H1 (cell line): ENCODE results near the gene CARD18. TPM values are rescaled to one million over a fixed set of nuclear protein-coding genes. Genes with fewer than 3 reads are reported as not detected.

Source experiments
- ASH2L ChIP-seq: fragments of 200-600, 300-600 bp; sonication (generic); IDR thresholded peaks from one replicate; pipeline ENCODE4 v1.7.1; 2017; ENCODE audit warnings: low read length
- CBX8 ChIP-seq: fragments of 300-800, 300-1000 bp; sonication (generic); IDR thresholded peaks from 2 replicates; pipeline ENCODE4 v1.7.1; 2016; ENCODE audit warnings: low read depth, low read length, borderline replicate concordance
- CHD7 ChIP-seq: fragments of 300-600 bp; sonication (generic); IDR thresholded peaks from 2 replicates; pipeline ENCODE4 v1.7.1; 2012; ENCODE audit warnings: low read length, moderate library complexity, mild to moderate bottlenecking, inconsistent platforms; ENCODE audit not compliant: insufficient replicate concordance
- MAFK ChIP-seq: IDR thresholded peaks from 2 replicates; pipeline ENCODE4 v1.6.1; 2012; ENCODE audit warnings: low read depth, mild to moderate bottlenecking, improper control_type of control experiment, low read length
- SRF ChIP-seq: IDR thresholded peaks from 2 replicates; pipeline ENCODE4 v1.6.1; 2011; ENCODE audit warnings: mild to moderate bottlenecking, low read depth, low read length, moderate library complexity
- polyA plus RNA-seq, 7 experiments: library from polyadenylated mRNA; depleted of rRNA in 3 of 7; stranded (reverse) in 5 of 7; unstranded in 2 of 7; fragments of >200 nt in 5 of 7; fragments of 200-250 nt in 2 of 7; gene quantifications; 1 replicate in 5 of 7; 2 replicates in 1 of 7; 4 replicates in 1 of 7; pipeline versions ENCODE4 v1.2.1 to v1.2.3, GENCODE V29; 2011 to 2013; ENCODE audit warnings: missing spikeins in 2 of 7, mixed read lengths in 2 of 7
- total RNA-seq: library from RNA; stranded (reverse); fragmentation: NEBNext Ultra II Directional; extraction: Animal tissue kit (Norgen Biotek cat#: 25700); gene quantifications from 2 replicates; pipeline ENCODE4 v1.2.1, GENCODE V29; 2021
- TF ChIP-seq, protein P1 (sequence below): IDR thresholded peaks from 2 replicates; pipeline ENCODE4 v1.6.1; 2011; ENCODE audit warnings: low read length, improper control_type of control experiment

CARD18 gene
- total and polyA plus RNA-seq, 2 of the 8 experiments (the other 6 are each of a cell fraction or from before 2014, with no cell fraction given) = not detected

GRCh38 chr11:105183987-105184386 lies 44.4 kb upstream of the CARD18 start (continued):
- TF ChIP-seq CHD7 (no peak), CBX8 (no peak), SRF (no peak), ASH2L (no peak), MAFK (no peak)
- TF ChIP-seq, protein P1, sequence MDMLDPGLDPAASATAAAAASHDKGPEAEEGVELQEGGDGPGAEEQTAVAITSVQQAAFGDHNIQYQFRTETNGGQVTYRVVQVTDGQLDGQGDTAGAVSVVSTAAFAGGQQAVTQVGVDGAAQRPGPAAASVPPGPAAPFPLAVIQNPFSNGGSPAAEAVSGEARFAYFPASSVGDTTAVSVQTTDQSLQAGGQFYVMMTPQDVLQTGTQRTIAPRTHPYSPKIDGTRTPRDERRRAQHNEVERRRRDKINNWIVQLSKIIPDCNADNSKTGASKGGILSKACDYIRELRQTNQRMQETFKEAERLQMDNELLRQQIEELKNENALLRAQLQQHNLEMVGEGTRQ = no peak
- TF ChIP-seq, all 59 proteins: peak for 0
